A204.1 (cell line): ENCODE results near the gene SAP30.

Source experiments
- FAIRE-seq: peaks from 2 replicates; lab custom pipeline; 2012; peaks lifted over from hg19 to GRCh38; lab: Jason Lieb, UNC

The SAP30 gene

GRCh38 chr4:173370477-173371291, at the start of gene SAP30:
SAP30 (plus strand) TSS chr4:173370954; CDS start chr4:173371183, 229 bp downstream.
- FAIRE-seq: peak; percentile 90

- FAIRE-seq: peak; percentile 3
Measured at GRCh38 chr4:173325007-173325736, 45.6 kb upstream of the SAP30 start.

GRCh38 chr4:173328236-173328901, 42.4 kb upstream of the SAP30 start:
- FAIRE-seq: no peak

GRCh38 chr4:173330590-173330989, 40.2 kb upstream of the SAP30 start:
- FAIRE-seq: no peak

- no peak for FAIRE-seq
Measured at GRCh38 chr4:173332021-173332487, 38.7 kb upstream of the SAP30 start.

GRCh38 chr4:173332963-173333657, 37.6 kb upstream of the SAP30 start:
- FAIRE-seq: no peak

- FAIRE-seq: no peak
Measured at GRCh38 chr4:173333658-173334084, 37.1 kb upstream of the SAP30 start.

GRCh38 chr4:173334085-173334890, 36.5 kb upstream of the SAP30 start, which contains the start of gene HMGB2:
HMGB2 (minus strand) TSS chr4:173334358; CDS start chr4:173333649, 709 bp downstream.
- peak; percentile 99 for FAIRE-seq

- FAIRE-seq: peak; percentile 79
Measured at GRCh38 chr4:173334891-173335752, 35.6 kb upstream of the SAP30 start.

- no peak for FAIRE-seq
Measured at GRCh38 chr4:173337463-173337862, 33.3 kb upstream of the SAP30 start.

- no peak for FAIRE-seq
Measured at GRCh38 chr4:173343832-173344397, 26.8 kb upstream of the SAP30 start.

- no peak for FAIRE-seq
Measured at GRCh38 chr4:173345648-173346047, 25.1 kb upstream of the SAP30 start.

- FAIRE-seq: no peak
Measured at GRCh38 chr4:173346074-173346473, 24.7 kb upstream of the SAP30 start.

GRCh38 chr4:173347467-173347866, 23.3 kb upstream of the SAP30 start:
- no peak for FAIRE-seq

GRCh38 chr4:173357939-173358338, 12.8 kb upstream of the SAP30 start:
- FAIRE-seq: no peak

GRCh38 chr4:173360587-173361221, 10.1 kb upstream of the SAP30 start:
- peak; percentile 92 for FAIRE-seq

GRCh38 chr4:173362666-173363065, 8.1 kb upstream of the SAP30 start:
- FAIRE-seq: no peak

- no peak for FAIRE-seq
Measured at GRCh38 chr4:173365359-173365996, 5.3 kb upstream of the SAP30 start.

- no peak for FAIRE-seq
Measured at GRCh38 chr4:173367285-173367684, 3.5 kb upstream of the SAP30 start.
